ENCODE measurements around the gene CANX. TPM values are rescaled to one million over a fixed set of nuclear protein-coding genes. Genes with fewer than 3 reads are reported as not detected.

The CANX gene
- total and polyA plus RNA-seq, 2 donors (not counting 3 experiments of a cell fraction or from before 2014, with no cell fraction given) = 193 to 986 TPM

DNA sequence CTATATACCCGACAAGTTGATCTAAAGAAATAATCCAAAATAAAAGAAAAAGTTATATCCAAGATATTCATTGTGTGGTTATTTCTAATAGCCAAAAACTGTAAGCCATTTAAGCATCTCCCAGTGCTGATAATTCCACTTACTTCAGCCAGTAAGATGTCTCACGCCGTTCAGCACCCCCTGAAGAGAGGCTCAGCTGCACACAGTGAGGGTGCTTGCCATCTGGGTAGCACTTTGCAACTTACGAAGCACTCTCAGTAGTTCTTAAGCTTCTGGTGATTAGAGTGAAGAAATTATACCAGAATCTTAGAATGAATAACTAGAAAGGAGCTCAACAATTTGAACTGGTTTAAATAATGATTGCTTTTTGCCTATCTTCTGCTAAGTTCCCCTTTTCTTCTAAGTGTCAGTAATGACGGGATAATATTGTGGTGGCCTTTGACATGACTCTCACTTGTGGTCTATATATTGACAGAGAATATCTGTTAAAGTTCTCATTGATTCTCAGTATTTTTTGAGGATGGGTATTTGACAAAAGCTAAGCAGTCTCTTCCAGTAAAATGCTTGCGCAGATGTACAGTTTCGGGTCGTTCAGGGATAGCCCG lies 68.8 kb downstream of the CANX start:
- dilution Hi-C loops (cut with MboI; ENCODE audit: extremely low pct_ligation_motif_present, low sequenced_read_pairs) = no loop called here
- Histone ChIP-seq H3K9me1 (replicated peaks; ENCODE audit: control insufficient read depth, extremely low read depth, insufficient read depth, low read length) (no peaks in the 10 kb centered on the region), H3K9ac (replicated peaks; ENCODE audit: extremely low read depth, insufficient read depth, low read length) (no peak overlapping the region), H3K79me2 (ENCODE audit: control insufficient read depth, insufficient read depth, low read length) (peaks cover 39% of the 10 kb centered on the region), H3K4me2 (ENCODE audit: insufficient read depth, low read length) (peak overlapping the region; percentile 7), H3K9me3 (replicated peaks; ENCODE audit: control insufficient read depth, insufficient read depth, low read length) (no peaks in the 10 kb centered on the region), H3K27ac (ENCODE audit: insufficient read depth, low read depth, low read length) (no peak overlapping the region), H2AFZ (ENCODE audit: low read depth, low read length) (no peak overlapping the region), H3K36me3 (ENCODE audit: control insufficient read depth in 2 of 2, extremely low read depth in 1 of 2, insufficient read depth in 2 of 2, low read length in 2 of 2) (peaks cover 6 to 11% of the 10 kb centered on the region in 2 experiments), H3K4me1 (ENCODE audit: control insufficient read depth, extremely low read depth, insufficient read depth, low read length) (peaks cover 42% of the 10 kb centered on the region), H3K4me3 (replicated peaks in 1 of 3; ENCODE audit: insufficient read depth in 1 of 3, low read depth in 1 of 3, low read length in 3 of 3) (no peak overlapping the region), H3K27me3 (ENCODE audit: control insufficient read depth in 2 of 2, insufficient read depth in 2 of 2, low read length in 2 of 2) (no peaks in the 10 kb centered on the region), H4K20me1 (replicated peaks; ENCODE audit: control insufficient read depth, extremely low read depth, insufficient read depth, low read length) (no peaks in the 10 kb centered on the region)
- BruUV-seq (replicated peaks) = no TSS peak
- DNase-seq (ENCODE audit: low read depth, low spot score) = no peak
- intact Hi-C loops (cut with micrococcal nuclease) = no loop called here
- POLR2A ChIA-PET = interaction anchor here (0.9 kb wide), 1 partner anchor 53 kb away, joined by 3 read pairs; the partner anchor contains the start of gene SQSTM1
- TF ChIP-seq, protein P1, sequence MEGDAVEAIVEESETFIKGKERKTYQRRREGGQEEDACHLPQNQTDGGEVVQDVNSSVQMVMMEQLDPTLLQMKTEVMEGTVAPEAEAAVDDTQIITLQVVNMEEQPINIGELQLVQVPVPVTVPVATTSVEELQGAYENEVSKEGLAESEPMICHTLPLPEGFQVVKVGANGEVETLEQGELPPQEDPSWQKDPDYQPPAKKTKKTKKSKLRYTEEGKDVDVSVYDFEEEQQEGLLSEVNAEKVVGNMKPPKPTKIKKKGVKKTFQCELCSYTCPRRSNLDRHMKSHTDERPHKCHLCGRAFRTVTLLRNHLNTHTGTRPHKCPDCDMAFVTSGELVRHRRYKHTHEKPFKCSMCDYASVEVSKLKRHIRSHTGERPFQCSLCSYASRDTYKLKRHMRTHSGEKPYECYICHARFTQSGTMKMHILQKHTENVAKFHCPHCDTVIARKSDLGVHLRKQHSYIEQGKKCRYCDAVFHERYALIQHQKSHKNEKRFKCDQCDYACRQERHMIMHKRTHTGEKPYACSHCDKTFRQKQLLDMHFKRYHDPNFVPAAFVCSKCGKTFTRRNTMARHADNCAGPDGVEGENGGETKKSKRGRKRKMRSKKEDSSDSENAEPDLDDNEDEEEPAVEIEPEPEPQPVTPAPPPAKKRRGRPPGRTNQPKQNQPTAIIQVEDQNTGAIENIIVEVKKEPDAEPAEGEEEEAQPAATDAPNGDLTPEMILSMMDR (IDR thresholded peaks at IDR 0.05; ENCODE audit: extremely low read depth in 1 of 2, insufficient read depth in 1 of 2, low read depth in 1 of 2, low read length in 2 of 2) = no peak
- TF ChIP-seq GATA2 (IDR thresholded peaks at IDR 0.05; ENCODE audit: insufficient read depth, insufficient read length, low read depth, low read length) (no peak), FOS (IDR thresholded peaks at IDR 0.05; ENCODE audit: borderline replicate concordance, insufficient read depth, low read length) (no peak), MYC (IDR thresholded peaks at IDR 0.05; ENCODE audit: low read depth, low read length) (no peak), POLR2A (IDR thresholded peaks at IDR 0.05; ENCODE audit: low read depth, low read length) (no peak), JUN (IDR thresholded peaks at IDR 0.05; ENCODE audit: borderline replicate concordance, insufficient read depth, insufficient read length, low read depth) (no peak), POLR2AphosphoS5 (IDR thresholded peaks at IDR 0.05; ENCODE audit: insufficient read depth, low read depth, low read length) (no peak), EZH2 (IDR thresholded peaks at IDR 0.05; ENCODE audit: borderline replicate concordance, low read depth, low read length, severe bottlenecking) (no peak)
- TF ChIP-seq, protein P2, sequence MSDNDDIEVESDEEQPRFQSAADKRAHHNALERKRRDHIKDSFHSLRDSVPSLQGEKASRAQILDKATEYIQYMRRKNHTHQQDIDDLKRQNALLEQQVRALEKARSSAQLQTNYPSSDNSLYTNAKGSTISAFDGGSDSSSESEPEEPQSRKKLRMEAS (IDR thresholded peaks at IDR 0.05; ENCODE audit: insufficient read depth, insufficient read length) = no peak
- peak; percentile 8 for FAIRE-seq
- CTCF ChIA-PET = interaction anchor here (1.1 to 1.6 kb wide), 4 partner anchors 9 to 29 kb away, joined by 3 to 8 read pairs (median 5); no protein-coding TSS in a partner anchor

Measured in endothelial cell of umbilical vein (primary cell).